GM12872 (cell line): Measurements from ENCODE around the gene PCBD2.

ENCODE experiments used
- CTCF ChIP-seq: IDR thresholded peaks from 3 replicates; pipeline ENCODE4 v1.5.1; 2011; ENCODE audit warnings: low read depth, mild to moderate bottlenecking, low read length, moderate library complexity; ENCODE audit not compliant: insufficient read depth

PCBD2 gene

GRCh38 chr5:134937526-134937925 is 32.6 kb downstream of the PCBD2 start:
- TF ChIP-seq CTCF, result no peak

- TF ChIP-seq CTCF, result no peak
Measured at GRCh38 chr5:134938030-134938429, 33.1 kb downstream of the PCBD2 start.

- TF ChIP-seq CTCF, result no peak
Measured at GRCh38 chr5:134939500-134939899, 34.6 kb downstream of the PCBD2 start.

GRCh38 chr5:134943547-134943946 is 38.6 kb downstream of the PCBD2 start:
- no peak for TF ChIP-seq CTCF

- TF ChIP-seq CTCF, result no peak
Measured at GRCh38 chr5:134944630-134945029, 39.7 kb downstream of the PCBD2 start.

- no peak for TF ChIP-seq CTCF
Measured at GRCh38 chr5:134945041-134945440, 40.1 kb downstream of the PCBD2 start.

- TF ChIP-seq CTCF, result no peak
Measured at GRCh38 chr5:134948911-134949310, 44.0 kb downstream of the PCBD2 start.

GRCh38 chr5:134949316-134949715 is 44.4 kb downstream of the PCBD2 start:
- no peak for TF ChIP-seq CTCF
